ENCODE measurements around the gene DCC. TPM values are rescaled to one million over a fixed set of nuclear protein-coding genes. Genes with fewer than 3 reads are reported as not detected.

DCC gene
- total RNA-seq, 1 donor from 2014 or later: 0.24 TPM

- no peak overlapping the region for H3K27ac Mint-ChIP-seq (ENCODE audit: unreplicated experiment)
- no peak overlapping the region for H3K4me3 Mint-ChIP-seq (ENCODE audit: unreplicated experiment)
- peaks cover 20% of the 10 kb centered on the region for H3K9me3 Mint-ChIP-seq (ENCODE audit: unreplicated experiment)
- H3K36me3 Mint-ChIP-seq (ENCODE audit: unreplicated experiment): no peaks in the 10 kb centered on the region
- TF ChIP-seq CTCF (IDR thresholded peaks at IDR 0.05): no peak
- DNase-seq (ENCODE audit: extremely low spot score, unreplicated experiment): no peak
- no peaks in the 10 kb centered on the region for H3K4me1 Mint-ChIP-seq (ENCODE audit: unreplicated experiment)
- H3K27me3 Mint-ChIP-seq (ENCODE audit: unreplicated experiment): no peaks in the 10 kb centered on the region
Observed at GRCh38 chr18:53040286-53040685, 700.3 kb downstream of the DCC start.

GRCh38 chr18:53056064-53056463 lies 716.1 kb downstream of the DCC start:
- TF ChIP-seq CTCF (IDR thresholded peaks at IDR 0.05): no peak
- no peaks in the 10 kb centered on the region for H3K27me3 Mint-ChIP-seq (ENCODE audit: unreplicated experiment)
- H3K4me1 Mint-ChIP-seq (ENCODE audit: unreplicated experiment): no peaks in the 10 kb centered on the region
- no peaks in the 10 kb centered on the region for H3K36me3 Mint-ChIP-seq (ENCODE audit: unreplicated experiment)
- no peak overlapping the region for H3K27ac Mint-ChIP-seq (ENCODE audit: unreplicated experiment)
- no peak overlapping the region for H3K4me3 Mint-ChIP-seq (ENCODE audit: unreplicated experiment)
- no peaks in the 10 kb centered on the region for H3K9me3 Mint-ChIP-seq (ENCODE audit: unreplicated experiment)
- DNase-seq (ENCODE audit: extremely low spot score, unreplicated experiment): no peak

GRCh38 chr18:53070788-53071187 lies 730.8 kb downstream of the DCC start:
- Mint-ChIP-seq H3K27ac (ENCODE audit: unreplicated experiment) (no peak overlapping the region), H3K36me3 (ENCODE audit: unreplicated experiment) (no peaks in the 10 kb centered on the region), H3K4me3 (ENCODE audit: unreplicated experiment) (no peak overlapping the region), H3K4me1 (ENCODE audit: unreplicated experiment) (no peaks in the 10 kb centered on the region), H3K27me3 (ENCODE audit: unreplicated experiment) (no peaks in the 10 kb centered on the region), H3K9me3 (ENCODE audit: unreplicated experiment) (peaks cover 12% of the 10 kb centered on the region)
- no peak for DNase-seq (ENCODE audit: extremely low spot score, unreplicated experiment)
- TF ChIP-seq CTCF (IDR thresholded peaks at IDR 0.05): no peak

GRCh38 chr18:53080687-53081086 lies 740.7 kb downstream of the DCC start:
- H3K27me3 Mint-ChIP-seq (ENCODE audit: unreplicated experiment): no peaks in the 10 kb centered on the region
- TF ChIP-seq CTCF (IDR thresholded peaks at IDR 0.05): no peak
- peaks cover 12% of the 10 kb centered on the region for H3K9me3 Mint-ChIP-seq (ENCODE audit: unreplicated experiment)
- H3K36me3 Mint-ChIP-seq (ENCODE audit: unreplicated experiment): no peaks in the 10 kb centered on the region
- no peak overlapping the region for H3K27ac Mint-ChIP-seq (ENCODE audit: unreplicated experiment)
- no peak for DNase-seq (ENCODE audit: extremely low spot score, unreplicated experiment)
- no peaks in the 10 kb centered on the region for H3K4me1 Mint-ChIP-seq (ENCODE audit: unreplicated experiment)
- no peak overlapping the region for H3K4me3 Mint-ChIP-seq (ENCODE audit: unreplicated experiment)

- Mint-ChIP-seq H3K27me3 (ENCODE audit: unreplicated experiment) (no peaks in the 10 kb centered on the region), H3K36me3 (ENCODE audit: unreplicated experiment) (no peaks in the 10 kb centered on the region), H3K27ac (ENCODE audit: unreplicated experiment) (no peak overlapping the region), H3K9me3 (ENCODE audit: unreplicated experiment) (peaks cover 5% of the 10 kb centered on the region), H3K4me3 (ENCODE audit: unreplicated experiment) (no peak overlapping the region), H3K4me1 (ENCODE audit: unreplicated experiment) (no peaks in the 10 kb centered on the region)
- DNase-seq (ENCODE audit: extremely low spot score, unreplicated experiment): no peak
- TF ChIP-seq CTCF (IDR thresholded peaks at IDR 0.05): no peak
Observed at GRCh38 chr18:53093636-53094035, 753.6 kb downstream of the DCC start.
